ENCODE results near the gene GLYATL2.

Gene GLYATL2

DNA sequence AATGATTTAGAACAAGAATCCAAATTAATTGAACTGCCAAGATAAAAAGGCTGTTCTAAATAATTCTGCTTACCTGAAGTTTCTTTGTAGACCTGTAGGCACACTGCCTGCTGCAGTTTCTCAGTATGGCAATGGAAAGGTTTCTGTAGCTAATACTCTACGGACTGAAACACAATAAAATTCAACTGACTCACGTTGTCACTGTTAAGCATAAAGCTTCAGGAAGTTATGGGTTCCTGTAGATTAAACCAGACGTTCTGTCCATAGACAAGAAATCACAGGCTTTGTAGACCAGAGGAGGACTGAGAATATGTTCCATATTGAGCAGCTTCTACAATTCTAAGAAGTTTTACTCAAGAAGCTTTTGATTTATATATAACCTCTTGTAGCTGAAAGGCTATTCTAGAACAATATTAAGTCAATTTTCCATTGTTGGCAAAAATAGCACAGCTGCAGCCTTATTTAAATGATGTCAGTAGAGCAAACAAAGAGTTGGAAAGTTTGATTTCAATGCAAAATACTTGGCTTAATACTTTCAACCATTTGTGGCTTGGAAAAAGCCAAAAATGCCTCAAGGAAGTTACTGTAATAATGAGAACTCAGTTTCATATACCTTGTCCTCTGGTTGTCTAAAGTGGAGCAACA lies at the start of gene GLYATL2:
Gene GLYATL2 (minus strand): TSS at position 344 of the 645 bp plus-strand sequence. CDS start 5,092 bp downstream, outside the sequence.
- DNase-seq: no peak

DNA sequence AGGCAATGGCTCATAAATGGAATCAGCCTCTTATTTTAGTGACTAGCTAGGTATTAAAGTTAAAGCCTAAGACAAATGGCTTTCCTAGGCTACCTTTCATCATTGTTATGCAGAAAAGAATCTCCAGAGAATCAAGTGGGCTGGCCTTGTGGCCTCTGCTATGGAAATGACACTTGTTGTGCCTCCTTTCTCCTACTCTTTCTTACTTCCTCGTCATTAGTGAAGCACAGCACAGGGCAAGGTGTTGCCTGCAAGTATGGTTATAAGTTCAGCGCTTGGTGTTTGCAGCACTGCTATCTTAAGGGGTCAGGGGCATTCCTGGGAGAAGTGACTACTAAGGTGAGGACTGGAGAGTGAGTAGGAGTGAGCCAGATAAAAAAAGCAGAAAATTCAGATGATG lies 49.4 kb upstream of the GLYATL2 start:
- DNase-seq: no peak

GRCh38 chr11:58888579-58888978 lies 44.1 kb upstream of the GLYATL2 start:
- DNase-seq: no peak

DNA sequence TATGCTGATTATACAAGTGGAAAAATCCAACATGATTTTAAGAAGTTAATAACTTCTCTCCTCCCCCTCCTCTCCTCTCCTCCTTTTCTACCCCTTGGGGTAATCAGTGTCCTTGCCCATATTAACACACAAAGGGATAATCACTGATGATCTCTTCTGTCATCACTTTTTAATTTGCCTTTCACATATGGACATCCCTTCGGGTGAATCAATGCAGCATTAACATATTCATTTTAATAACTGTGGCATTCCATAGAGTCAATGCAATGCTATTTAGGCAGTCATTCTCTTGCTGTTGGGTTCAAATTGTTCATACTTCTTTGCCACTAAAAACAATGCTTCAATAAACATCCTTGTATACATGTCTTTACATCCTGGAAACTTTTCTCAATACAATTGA lies 42.9 kb upstream of the GLYATL2 start:
- DNase-seq: no peak

GRCh38 chr11:58880625-58881024 lies 36.1 kb upstream of the GLYATL2 start:
- no peak for DNase-seq

DNA sequence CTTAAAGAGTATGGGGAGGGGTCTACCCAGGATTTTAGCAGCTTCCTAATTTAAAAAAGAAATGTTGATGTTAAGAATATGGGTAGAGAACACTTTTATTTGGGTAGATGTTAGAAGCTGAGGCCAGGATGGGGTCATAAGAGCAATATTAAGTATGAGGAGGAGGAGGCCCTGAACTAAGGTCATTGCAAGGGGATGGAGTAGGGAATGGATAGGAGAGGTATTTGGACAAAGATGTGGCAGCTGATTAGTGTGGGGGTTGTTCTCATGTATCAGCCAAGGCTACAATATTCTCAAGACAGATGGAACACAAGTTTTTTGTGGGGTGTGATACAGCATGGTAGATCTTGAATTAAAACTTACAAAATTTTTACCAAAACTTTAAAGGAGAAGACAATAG lies 35.7 kb upstream of the GLYATL2 start:
- DNase-seq: no peak

DNA sequence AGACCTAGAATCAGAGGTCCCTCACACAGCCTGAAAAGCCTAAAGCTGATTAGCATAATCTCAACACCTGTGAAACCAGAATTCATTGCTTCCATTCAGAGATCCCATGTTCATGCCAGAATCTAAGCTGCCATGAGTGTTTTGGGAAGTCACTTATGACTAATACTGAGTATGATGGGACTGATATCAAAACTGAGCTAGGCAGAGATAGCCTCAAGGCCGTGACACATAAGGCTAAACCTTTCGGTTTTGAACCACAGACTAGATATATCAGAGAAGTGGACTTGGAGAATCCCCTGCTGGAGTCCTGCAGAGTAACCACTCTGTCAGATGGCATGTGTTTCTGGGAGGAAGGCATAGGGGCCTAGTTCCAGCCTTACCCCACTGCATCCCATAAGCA lies 23.1 kb upstream of the GLYATL2 start:
- DNase-seq: no peak

DNA sequence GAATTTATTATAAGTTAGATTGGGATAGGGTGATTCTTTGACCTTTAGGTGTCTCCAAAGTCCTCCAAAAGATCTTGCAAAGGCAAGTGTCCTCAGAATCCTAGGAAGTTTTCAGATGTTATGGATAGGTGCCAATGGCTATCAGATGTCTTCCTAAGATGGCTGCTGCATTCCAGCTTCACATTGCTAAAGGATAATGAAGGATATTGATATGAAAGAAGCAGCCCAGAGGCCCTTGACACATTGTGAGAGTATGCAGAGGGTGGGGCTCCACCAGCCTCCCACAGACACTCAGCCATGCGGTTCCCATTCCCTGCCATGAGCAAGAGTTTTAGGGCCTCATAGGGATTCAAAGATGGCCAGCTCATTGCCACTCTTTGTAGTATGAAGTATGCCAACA lies 22.3 kb upstream of the GLYATL2 start:
- DNase-seq: no peak

DNA sequence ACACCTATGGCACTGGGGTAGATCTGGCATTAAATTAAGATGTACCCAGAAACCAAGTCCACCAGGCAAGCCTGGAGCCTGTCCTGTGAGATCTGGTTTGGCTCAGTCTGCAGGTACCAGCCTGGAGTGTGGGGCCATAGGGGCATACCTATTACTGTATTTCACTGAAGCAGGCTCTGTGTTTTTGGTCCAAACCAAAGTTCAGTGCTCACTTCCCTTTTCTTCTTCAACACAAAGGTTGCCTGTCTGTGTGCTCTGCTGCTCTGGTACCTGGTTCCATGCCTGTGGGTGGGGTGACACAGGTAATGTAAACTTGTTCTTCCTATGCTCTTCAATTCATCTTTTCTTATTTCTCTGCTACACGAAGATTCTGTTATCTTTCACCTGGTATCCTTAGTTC lies 19.8 kb upstream of the GLYATL2 start:
- DNase-seq: no peak

GRCh38 chr11:58863697-58864096 lies 19.2 kb upstream of the GLYATL2 start:
- DNase-seq: no peak

- no peak for DNase-seq
Measured at GRCh38 chr11:58861533-58861932, 17.0 kb upstream of the GLYATL2 start.

DNA sequence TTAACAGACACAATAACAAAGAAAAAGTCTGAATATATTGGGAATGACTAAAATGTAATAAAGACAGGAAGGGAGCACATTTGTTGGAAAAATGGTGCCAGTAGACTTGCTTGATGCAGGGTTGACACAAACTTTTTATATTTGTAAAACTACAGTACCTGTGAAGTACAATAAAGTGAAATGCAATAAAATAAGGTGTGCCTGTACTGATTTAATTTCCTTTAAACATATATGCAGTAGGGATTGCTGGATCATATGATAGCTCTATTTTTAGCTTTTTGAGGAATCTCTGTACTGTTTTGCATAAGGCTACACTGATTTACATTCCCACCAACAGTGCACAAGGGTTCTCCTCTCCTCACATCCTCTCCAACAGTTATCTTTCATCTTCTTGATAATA lies 12.3 kb upstream of the GLYATL2 start:
- DNase-seq: no peak

DNA sequence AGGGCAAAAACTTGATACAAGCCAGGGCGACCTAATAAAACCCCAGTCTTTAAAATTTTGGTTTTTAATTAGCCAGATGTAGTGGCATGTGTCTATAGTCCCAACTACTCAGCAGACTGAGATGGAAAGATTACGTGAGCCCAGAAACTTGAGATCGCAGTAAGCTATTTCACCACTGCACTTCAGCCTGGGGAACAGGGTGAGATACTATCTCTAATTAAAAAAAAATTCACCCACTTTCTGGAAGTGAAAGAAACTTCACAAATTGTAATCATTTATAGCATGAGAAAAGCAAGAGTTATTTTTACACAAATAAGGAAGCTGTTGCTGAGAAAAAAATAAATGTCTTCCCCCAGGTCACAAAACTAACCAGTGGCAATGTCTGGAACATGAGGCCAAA lies 882 bp upstream of the GLYATL2 start:
- no peak for DNase-seq

DNA sequence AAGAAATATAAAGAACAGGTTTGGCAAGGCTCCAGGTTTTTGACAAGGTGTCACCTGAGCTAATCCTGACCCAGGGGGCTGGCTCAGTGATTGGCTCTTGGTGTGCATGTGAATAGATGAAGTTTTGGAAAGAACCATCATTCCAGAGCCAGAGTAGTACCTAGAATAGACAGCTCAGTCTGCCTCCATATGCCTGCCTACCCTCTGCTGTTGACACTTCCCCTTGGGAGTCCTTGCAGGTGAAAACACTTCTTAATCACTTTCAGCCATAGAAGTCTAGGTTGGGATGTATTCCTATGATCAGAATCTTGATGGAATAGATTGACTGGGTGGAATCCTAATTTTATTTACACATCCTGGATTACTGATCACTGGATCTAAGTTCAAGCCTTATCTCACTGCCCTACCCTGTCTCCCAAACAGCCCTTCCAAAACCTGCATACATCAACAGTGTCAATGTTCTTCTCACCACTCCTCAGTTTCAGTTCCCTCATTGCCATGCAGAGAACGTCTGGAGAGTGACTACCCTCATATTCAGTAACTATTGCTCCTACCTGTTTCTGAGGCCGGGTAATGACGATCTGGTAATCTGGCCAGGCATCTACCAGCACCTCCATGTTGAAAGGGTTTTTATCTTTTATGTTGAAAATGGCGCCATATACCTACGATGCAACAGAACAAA lies 6.7 kb downstream of the GLYATL2 start:
- no peak for DNase-seq

DNA sequence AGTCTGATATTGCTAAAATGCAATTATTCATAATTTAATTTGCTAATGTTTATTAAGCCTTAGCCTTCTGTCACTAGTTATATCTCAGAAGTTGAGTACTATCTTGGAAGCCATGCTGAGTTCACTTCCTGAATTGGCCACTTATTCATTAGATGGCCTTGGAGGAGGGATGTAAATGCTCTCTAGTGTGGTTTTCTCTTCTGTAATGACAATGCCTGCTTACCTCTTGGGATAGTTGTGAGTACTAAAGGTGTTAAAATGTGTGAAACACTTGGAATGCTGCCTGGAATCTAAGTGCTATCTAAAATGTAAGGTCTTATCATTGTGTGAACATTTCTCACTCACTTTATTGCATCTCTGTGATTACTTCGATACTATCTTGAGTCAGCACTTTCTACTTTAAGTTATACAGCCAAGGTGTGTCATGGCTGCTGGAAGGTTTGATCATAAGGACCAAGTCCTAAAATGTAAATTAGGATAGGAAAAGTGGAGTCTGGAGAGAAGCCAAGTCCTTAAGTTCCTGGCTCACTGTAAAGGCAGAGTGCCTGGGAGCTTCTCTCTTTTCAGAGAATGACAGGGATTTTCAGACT lies 12.4 kb downstream of the GLYATL2 start:
- DNase-seq: no peak

DNA sequence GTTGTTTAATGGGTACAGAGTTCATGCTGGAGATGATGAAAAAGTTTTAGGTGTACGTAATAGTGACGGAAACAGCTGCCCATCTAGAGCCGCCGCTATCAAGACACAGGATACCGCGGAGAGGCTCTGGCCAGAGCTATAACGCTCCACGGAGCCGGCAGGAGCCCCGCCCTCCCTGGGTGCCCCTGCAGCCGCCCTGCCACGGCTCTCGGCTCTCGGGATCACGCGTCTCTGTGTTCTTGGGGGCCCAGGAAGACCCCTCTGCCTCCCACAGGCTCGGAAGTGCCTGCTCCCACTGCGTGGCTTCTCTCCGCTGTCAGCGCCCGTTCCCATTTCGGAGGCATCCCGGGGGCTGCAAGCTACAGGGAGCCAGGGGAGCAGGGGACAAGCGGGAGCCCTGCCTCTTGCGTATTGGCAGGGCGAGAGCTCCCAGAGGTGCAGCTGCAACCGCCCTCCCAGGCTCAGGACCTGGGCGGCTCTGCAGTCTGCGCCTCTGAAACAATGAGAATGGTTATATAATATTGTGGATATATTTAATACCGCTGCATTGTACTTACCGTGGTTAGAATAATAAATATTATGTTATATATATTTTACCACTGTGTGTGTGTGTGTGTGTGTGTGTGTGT lies 13.7 kb downstream of the GLYATL2 start:
- no peak for DNase-seq

DNA sequence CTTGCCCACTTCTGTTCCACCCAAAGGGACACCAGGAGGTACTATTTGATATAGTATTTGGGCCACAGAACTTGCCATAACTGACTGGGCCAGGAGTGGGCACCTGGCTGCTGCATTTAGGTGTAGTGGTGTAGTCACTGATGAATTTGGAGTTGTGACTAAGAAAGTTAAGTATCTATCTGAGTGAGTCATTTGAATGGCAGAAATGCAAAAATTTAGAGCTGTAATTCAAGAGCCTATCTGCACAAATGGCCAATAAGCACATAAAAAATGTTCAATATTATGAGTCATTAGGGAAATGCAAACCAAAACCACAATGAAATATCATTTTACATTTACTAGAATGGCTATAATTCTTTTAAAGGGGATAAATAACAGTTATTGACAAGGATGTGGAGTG lies 14.7 kb downstream of the GLYATL2 start:
- DNase-seq: no peak

- DNase-seq: no peak
Measured at GRCh38 chr11:58813693-58814092, 30.8 kb downstream of the GLYATL2 start.

DNA sequence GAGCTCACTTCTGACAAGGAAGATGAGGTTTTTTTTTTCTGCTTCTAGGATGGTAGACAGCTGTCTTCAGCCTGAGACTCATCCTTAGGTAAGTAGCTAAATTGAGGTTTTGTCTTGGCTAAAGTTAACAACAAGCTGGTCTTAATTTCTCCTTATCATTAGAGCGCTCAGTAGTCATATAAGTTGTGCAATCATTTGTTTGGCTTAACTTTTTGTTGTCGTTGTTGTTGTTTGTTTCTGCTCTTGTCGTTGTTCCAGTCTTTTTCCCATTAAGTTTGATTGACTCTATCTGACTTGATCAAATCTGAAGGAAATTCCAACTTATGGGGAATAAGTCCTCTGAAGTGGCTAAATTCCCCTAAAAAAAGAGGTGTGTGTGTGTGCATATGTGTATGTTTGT lies 33.0 kb downstream of the GLYATL2 start:
- DNase-seq: no peak

- no peak for DNase-seq
Measured at GRCh38 chr11:58807343-58807742, 37.2 kb downstream of the GLYATL2 start.

DNA sequence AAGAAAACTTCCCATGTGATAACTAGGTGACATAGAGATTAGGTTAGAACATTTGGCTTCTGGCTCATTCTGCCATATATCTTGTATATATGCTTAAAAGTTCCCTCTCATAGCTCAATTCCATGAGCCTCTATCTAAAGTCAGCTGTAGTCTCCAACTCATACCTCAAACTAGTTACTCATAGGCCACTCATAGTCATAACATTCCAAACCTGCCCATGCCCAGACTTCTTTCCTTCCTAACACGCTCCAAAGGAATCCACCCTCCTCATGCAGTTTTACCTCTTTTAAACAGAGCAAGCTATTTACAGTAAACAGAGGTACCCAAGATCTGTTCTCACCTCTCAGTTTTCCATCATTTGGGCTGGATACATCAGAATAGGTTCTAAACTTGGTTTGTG lies 39.4 kb downstream of the GLYATL2 start:
- no peak for DNase-seq

DNA sequence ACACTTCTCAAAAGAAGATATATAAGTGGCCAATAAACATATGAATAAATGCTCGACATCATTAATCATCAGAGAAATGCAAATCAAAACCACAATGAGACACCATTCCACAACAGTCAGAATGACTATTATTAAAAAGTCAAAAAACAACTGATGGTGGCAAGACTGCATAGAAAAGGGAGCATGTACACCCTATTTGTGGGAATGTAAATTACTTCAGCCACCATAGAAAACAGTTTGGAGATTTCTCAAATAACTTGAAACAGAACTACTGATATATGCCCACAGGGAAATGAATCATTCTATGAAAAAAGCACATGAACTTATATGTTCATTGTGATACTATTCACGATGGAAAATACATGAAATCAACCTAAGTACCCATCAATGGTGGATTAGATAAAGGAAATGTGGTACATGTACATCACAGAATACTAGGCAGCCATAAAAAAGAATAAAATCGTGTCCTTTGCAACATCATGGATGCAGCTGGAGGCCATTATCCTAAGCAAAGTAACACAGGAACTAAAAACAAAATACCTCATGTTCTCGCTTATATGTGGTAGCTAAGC lies 42.4 kb downstream of the GLYATL2 start:
- DNase-seq: no peak

- no peak for DNase-seq
Measured at GRCh38 chr11:58801302-58801701, 43.2 kb downstream of the GLYATL2 start.

GRCh38 chr11:58796333-58796732 lies 48.2 kb downstream of the GLYATL2 start:
- no peak for DNase-seq

Data from NCI-H2081 treated with DMSO at 0.1 percent for 48 hours (cell line).